ENCODE results near the gene GM2A. TPM values are rescaled to one million over a fixed set of nuclear protein-coding genes. Genes with fewer than 3 reads are reported as not detected.

Gene GM2A
- total and polyA plus RNA-seq, 2 donors (not counting 1 experiment from before 2014, with no cell fraction given): 29.8 to 82.7 TPM

DNA sequence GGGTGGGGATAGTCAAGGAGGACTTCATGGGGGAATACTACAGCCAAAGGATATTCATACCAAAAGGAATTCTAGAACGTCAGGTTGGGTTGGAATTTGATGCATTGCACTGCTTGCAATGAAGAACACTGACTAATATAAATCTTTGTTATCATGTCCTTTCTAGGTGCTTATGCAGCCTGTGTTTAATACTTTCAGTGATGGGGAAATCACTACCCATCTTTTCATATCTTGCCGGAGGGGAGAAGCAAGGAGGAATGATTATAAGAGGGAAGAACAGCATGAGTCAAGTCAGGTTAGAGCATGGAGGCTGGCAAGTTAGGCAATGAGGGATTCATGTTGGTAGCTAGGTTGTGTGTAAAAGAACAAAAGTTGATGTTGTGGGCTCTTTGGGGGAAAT lies 24.0 kb upstream of the GM2A start:
- Mint-ChIP-seq H3K27ac (peak overlapping the region; percentile 8), H3K4me3 (no peak overlapping the region)
- CTCF ChIA-PET: interaction anchor here (1.1 to 22.9 kb wide), 6 partner anchors 8 to 114 kb away, joined by 4 to 299 read pairs (median 8); no protein-coding TSS in a partner anchor

More for the DNA sequence above, 24.0 kb upstream of the GM2A start:
- Histone ChIP-seq H3K9me3 (ENCODE audit: control extremely low read depth in 1 of 3, control insufficient read depth in 2 of 3, insufficient read depth in 1 of 3, low read length in 2 of 3) (peaks cover 0 to 4% (median 0%) of the 10 kb centered on the region in 3 donors), H4K20me1 (ENCODE audit: control insufficient read depth, insufficient read depth, low read length, poor library complexity, severe bottlenecking) (no peaks in the 10 kb centered on the region), H3K4me1 (ENCODE audit: control insufficient read depth in 2 of 2, insufficient read depth in 2 of 2, low read length in 2 of 2) (peaks cover 51 to 52% of the 10 kb centered on the region in 2 donors), H2AFZ (ENCODE audit: insufficient read depth, low read depth, low read length, poor library complexity, severe bottlenecking) (no peak overlapping the region), H3K9ac (ENCODE audit: low read length) (no peak overlapping the region), H3K36me3 (replicated peaks in 1 of 2; ENCODE audit: control extremely low read depth in 1 of 2, control insufficient read depth in 1 of 2, extremely low read depth in 1 of 2, insufficient read depth in 2 of 2, low read length in 1 of 2) (no peaks in the 10 kb centered on the region), H3K4me2 (replicated peaks; ENCODE audit: low read depth, low read length, poor library complexity, severe bottlenecking) (no peak overlapping the region), H3K79me2 (ENCODE audit: control insufficient read depth, insufficient read depth, low read length) (peaks cover 10% of the 10 kb centered on the region), H3K4me3 (ENCODE audit: control extremely low read depth in 1 of 5, extremely low read depth in 1 of 5, insufficient read depth in 1 of 5, low read depth in 2 of 5, low read length in 4 of 5) (no peak overlapping the region), H3K27ac (ENCODE audit: low read length in 2 of 2) (no peak overlapping the region), H3K27me3 (replicated peaks in 1 of 4; ENCODE audit: control extremely low read depth in 1 of 4, control insufficient read depth in 3 of 4, insufficient read depth in 4 of 4, low read length in 3 of 4) (no peaks in the 10 kb centered on the region)
- no peak for ATAC-seq (ENCODE audit: low read depth)
- intact Hi-C loops (cut with micrococcal nuclease): loop anchor here (10.0 kb wide), 1 partner anchor 744 kb away; no protein-coding TSS in a partner anchor
- Mint-ChIP-seq H3K27me3 (no peaks in the 10 kb centered on the region), H3K9me3 (ENCODE audit: insufficient read depth) (no peaks in the 10 kb centered on the region), H3K4me1 (peaks cover 58% of the 10 kb centered on the region)
- no CpG with 5 or more reads among the region's 2 CpGs for WGBS (ENCODE audit: insufficient coverage)
- TF ChIP-seq EZH2 (IDR thresholded peaks at IDR 0.05; ENCODE audit: borderline replicate concordance, insufficient read depth, low read depth, low read length, poor library complexity, severe bottlenecking): no peak
- TF ChIP-seq CTCF (IDR thresholded peaks at IDR 0.05): no peak
- no peak for DNase-seq
- POLR2A ChIA-PET: interaction anchor here (1.2 to 1.6 kb wide), 2 partner anchors 9 to 87 kb away, joined by 3 to 4 read pairs; no protein-coding TSS in a partner anchor

All from B cell (primary cell).